ENCODE data around the gene MAGEE1.

DNA sequence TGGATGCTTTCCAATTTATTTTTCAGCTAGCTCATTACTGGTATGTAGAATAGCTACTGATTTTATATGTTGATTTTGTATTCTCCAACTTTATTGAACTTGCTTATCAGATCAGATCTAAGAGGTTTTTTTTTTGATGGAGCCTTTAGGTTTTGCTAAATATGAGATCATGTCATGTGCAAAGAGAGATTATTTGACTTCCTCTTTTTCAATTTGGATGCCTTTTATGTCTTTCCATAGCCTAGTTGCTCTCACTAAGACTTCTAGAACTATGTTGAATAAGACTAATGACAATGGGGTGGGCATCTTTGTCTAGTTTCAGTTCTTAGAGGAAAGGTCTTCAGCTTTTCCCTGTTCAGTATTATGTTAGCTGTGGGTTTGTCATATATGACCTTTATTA, 11.7 kb downstream of the MAGEE1 start:
- TF ChIP-seq CREB1 (IDR thresholded peaks at IDR 0.05; ENCODE audit: low read depth) (no peak), EP300 (IDR thresholded peaks at IDR 0.05; ENCODE audit: borderline replicate concordance) (no peak), MAX (IDR thresholded peaks at IDR 0.05) (no peak), YY1 (IDR thresholded peaks at IDR 0.05; ENCODE audit: low read depth) (no peak), TCF12 (IDR thresholded peaks at IDR 0.05; ENCODE audit: low read depth) (no peak), EGR1 (IDR thresholded peaks at IDR 0.05) (no peak), TEAD4 (IDR thresholded peaks at IDR 0.05) (no peak), FOXM1 (IDR thresholded peaks at IDR 0.05; ENCODE audit: borderline replicate concordance, low read depth) (no peak), USF1 (IDR thresholded peaks at IDR 0.05) (no peak), RAD21 (IDR thresholded peaks at IDR 0.05; ENCODE audit: low read depth) (no peak), REST (IDR thresholded peaks at IDR 0.05; ENCODE audit: low read depth) (no peak), TAF1 (IDR thresholded peaks at IDR 0.05; ENCODE audit: low read depth) (no peak), CEBPB (IDR thresholded peaks at IDR 0.05) (no peak)

All from Ishikawa (cell line).